Inflammatory macrophage treated with lipopolysaccharide for 4 hours (primary cell): ENCODE results near the gene WDCP.
"Not testable (repeated sequence)": the region's sequence is repeated elsewhere in the genome, so short reads cannot be mapped to it uniquely, and the experiment has no call there.

Source experiments
- DNase-seq: peaks from one replicate; pipeline ENCODE4 v3.0.0-alpha.2; 2020

WDCP gene

GRCh38 chr2:24046930-24047702 is at the start of gene WDCP:
WDCP (minus strand) TSS chr2:24047391; CDS start chr2:24039494, 7,897 bp downstream.
- DNase-seq = peak; percentile 99

GRCh38 chr2:24095171-24095677 is 48.0 kb upstream of the WDCP start:
- not testable (repeated sequence) for DNase-seq

- not testable (repeated sequence) for DNase-seq
These were observed 46.1 kb upstream of the WDCP start for GRCh38 chr2:24093270-24093669.

GRCh38 chr2:24088821-24089359 is 41.7 kb upstream of the WDCP start:
- peak; percentile 50 for DNase-seq

- DNase-seq = no peak
These were observed 39.8 kb upstream of the WDCP start for GRCh38 chr2:24087032-24087431.

GRCh38 chr2:24086241-24086640 is 39.0 kb upstream of the WDCP start:
- DNase-seq = no peak

GRCh38 chr2:24085200-24085489 is 38.0 kb upstream of the WDCP start:
- peak; percentile 1 for DNase-seq

- DNase-seq = peak; percentile 88
These were observed 37.4 kb upstream of the WDCP start, which contains the start of gene TP53I3 for GRCh38 chr2:24084386-24085199. TP53I3 (minus strand) TSS chr2:24084834; CDS start chr2:24084326, 508 bp downstream.

- DNase-seq = peak; percentile 83
These were observed 36.6 kb upstream of the WDCP start for GRCh38 chr2:24083567-24084385.

- no peak for DNase-seq
These were observed 35.8 kb upstream of the WDCP start for GRCh38 chr2:24082787-24083566.

- no peak for DNase-seq
These were observed 33.5 kb upstream of the WDCP start for GRCh38 chr2:24080701-24081100.

- DNase-seq = no peak
These were observed 30.7 kb upstream of the WDCP start for GRCh38 chr2:24077879-24078278.

GRCh38 chr2:24077535-24077877 is 30.3 kb upstream of the WDCP start:
- no peak for DNase-seq

GRCh38 chr2:24076849-24077534 is 29.8 kb upstream of the WDCP start:
- peak; percentile 28 for DNase-seq

- DNase-seq = peak; percentile 100
These were observed 29.0 kb upstream of the WDCP start, which contains the start of gene SF3B6 for GRCh38 chr2:24075915-24076848. SF3B6 (minus strand) TSS chr2:24076326; CDS start chr2:24076229, 97 bp downstream.

- no peak for DNase-seq
These were observed 28.1 kb upstream of the WDCP start for GRCh38 chr2:24075259-24075658.

GRCh38 chr2:24073816-24074215 is 26.6 kb upstream of the WDCP start:
- no peak for DNase-seq

GRCh38 chr2:24072259-24072658 is 25.1 kb upstream of the WDCP start:
- DNase-seq = no peak

- no peak for DNase-seq
These were observed 18.1 kb upstream of the WDCP start for GRCh38 chr2:24065341-24065740.
